DND-41 (cell line): ENCODE measurements around the gene COL13A1.

Source experiments
- ATAC-seq: fragments of 200-7000 bp; cut with Tn5 transposase; 3 replicates; pipeline ENCODE4 v1.9.1; 2021; ENCODE audit warnings: low read depth; ENCODE audit not compliant: insufficient read depth
- DNase-seq: peaks from one replicate; pipeline ENCODE4 v3.0.0-alpha.2; 2020
- H2AFZ ChIP-seq: 2 replicates; pipeline ENCODE4 v1.6.0; 2012; ENCODE audit warnings: low read depth, low read length
- H3K27ac ChIP-seq: 2 replicates; pipeline ENCODE4 v1.5.1; 2012; ENCODE audit warnings: low read length, inconsistent platforms
- H3K27me3 ChIP-seq: fragments of 200-600 bp; sonication (generic); 2 replicates; pipeline ENCODE4 v1.6.0; 2012; ENCODE audit warnings: low read length, mild to moderate bottlenecking, inconsistent platforms; ENCODE audit not compliant: insufficient read depth, poor library complexity
- H3K36me3 ChIP-seq: 2 replicates; pipeline ENCODE4 v1.5.1; 2012; ENCODE audit warnings: low read length, inconsistent platforms; ENCODE audit not compliant: insufficient read depth
- H3K4me1 ChIP-seq: 2 replicates; pipeline ENCODE4 v1.5.1; 2012; ENCODE audit warnings: mild to moderate bottlenecking, low read length; ENCODE audit not compliant: insufficient read depth
- H3K4me2 ChIP-seq: 2 replicates; pipeline ENCODE4 v1.6.0; 2012; ENCODE audit warnings: mild to moderate bottlenecking, moderate library complexity, low read length, inconsistent platforms; ENCODE audit not compliant: insufficient read depth
- H3K4me3 ChIP-seq, 2 experiments: fragments of 200-600 bp in 1 of 2; shearing (Covaris generic) in 1 of 2; 2 replicates each; pipeline ENCODE4 v1.5.1; 2012 to 2016; ENCODE audit warnings: inconsistent platforms in 2 of 2, low read length in 2 of 2, mild to moderate bottlenecking in 2 of 2, low read depth in 1 of 2, moderate library complexity in 1 of 2
- H3K79me2 ChIP-seq: 2 replicates; pipeline ENCODE4 v1.6.0; 2012; ENCODE audit warnings: low read length, inconsistent platforms; ENCODE audit not compliant: insufficient read depth
- H3K9ac ChIP-seq: 2 replicates; pipeline ENCODE4 v1.6.0; 2012; ENCODE audit warnings: low read depth, mild to moderate bottlenecking, inconsistent platforms, low read length, moderate library complexity
- H3K9me3 ChIP-seq: 2 replicates; pipeline ENCODE4 v1.5.1; 2012; ENCODE audit warnings: low read length, moderate library complexity, mild to moderate bottlenecking, inconsistent platforms; ENCODE audit not compliant: insufficient read depth, severe bottlenecking
- H4K20me1 ChIP-seq: 2 replicates; pipeline ENCODE4 v1.6.0; 2012; ENCODE audit warnings: low read length; ENCODE audit not compliant: insufficient read depth
- EZH2 ChIP-seq: IDR thresholded peaks from 3 replicates; pipeline ENCODE4 v1.6.1; 2012; ENCODE audit warnings: borderline replicate concordance, low read depth, mild to moderate bottlenecking, moderate library complexity, low read length, inconsistent platforms; ENCODE audit not compliant: severe bottlenecking
- TF ChIP-seq, protein P1 (sequence below): IDR thresholded peaks from 2 replicates; pipeline ENCODE4 v1.5.1; 2012; ENCODE audit warnings: borderline replicate concordance, low read length, moderate library complexity, mild to moderate bottlenecking; ENCODE audit not compliant: poor library complexity, severe bottlenecking; ENCODE audit errors: extremely low read depth

Gene COL13A1

DNA sequence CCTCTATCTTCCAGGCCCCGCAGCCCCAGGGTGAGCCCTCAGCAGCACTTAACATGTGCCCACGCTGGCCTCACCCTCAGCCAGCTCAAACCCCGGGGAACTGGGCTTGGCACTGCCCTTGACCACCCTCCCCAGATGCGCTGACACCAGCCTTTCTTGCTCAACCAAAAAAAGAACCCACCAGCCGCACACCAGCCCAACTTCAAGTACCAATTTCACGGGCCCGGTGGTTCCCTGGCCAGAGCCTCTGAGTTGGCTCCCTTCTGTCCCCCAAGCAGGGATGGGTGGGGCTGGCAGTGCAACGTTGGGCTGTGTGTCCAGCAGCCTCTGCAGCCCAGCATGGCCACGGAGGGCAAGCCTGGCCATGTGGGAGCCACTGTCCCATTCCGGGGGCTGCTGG lies 96.3 kb downstream of the COL13A1 start:
- TF ChIP-seq EZH2 = no peak
- TF ChIP-seq, protein P1, sequence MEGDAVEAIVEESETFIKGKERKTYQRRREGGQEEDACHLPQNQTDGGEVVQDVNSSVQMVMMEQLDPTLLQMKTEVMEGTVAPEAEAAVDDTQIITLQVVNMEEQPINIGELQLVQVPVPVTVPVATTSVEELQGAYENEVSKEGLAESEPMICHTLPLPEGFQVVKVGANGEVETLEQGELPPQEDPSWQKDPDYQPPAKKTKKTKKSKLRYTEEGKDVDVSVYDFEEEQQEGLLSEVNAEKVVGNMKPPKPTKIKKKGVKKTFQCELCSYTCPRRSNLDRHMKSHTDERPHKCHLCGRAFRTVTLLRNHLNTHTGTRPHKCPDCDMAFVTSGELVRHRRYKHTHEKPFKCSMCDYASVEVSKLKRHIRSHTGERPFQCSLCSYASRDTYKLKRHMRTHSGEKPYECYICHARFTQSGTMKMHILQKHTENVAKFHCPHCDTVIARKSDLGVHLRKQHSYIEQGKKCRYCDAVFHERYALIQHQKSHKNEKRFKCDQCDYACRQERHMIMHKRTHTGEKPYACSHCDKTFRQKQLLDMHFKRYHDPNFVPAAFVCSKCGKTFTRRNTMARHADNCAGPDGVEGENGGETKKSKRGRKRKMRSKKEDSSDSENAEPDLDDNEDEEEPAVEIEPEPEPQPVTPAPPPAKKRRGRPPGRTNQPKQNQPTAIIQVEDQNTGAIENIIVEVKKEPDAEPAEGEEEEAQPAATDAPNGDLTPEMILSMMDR = no peak
- no peak for DNase-seq
- Histone ChIP-seq H3K9ac (no peak overlapping the region), H3K4me3 (no peak overlapping the region), H2AFZ (no peak overlapping the region), H3K36me3 (no peaks in the 10 kb centered on the region), H3K4me2 (no peak overlapping the region), H3K27me3 (peaks cover 6% of the 10 kb centered on the region), H3K79me2 (no peaks in the 10 kb centered on the region), H3K27ac (no peak overlapping the region), H3K9me3 (no peaks in the 10 kb centered on the region), H3K4me1 (no peaks in the 10 kb centered on the region), H4K20me1 (no peaks in the 10 kb centered on the region)
- no peak for ATAC-seq

DNA sequence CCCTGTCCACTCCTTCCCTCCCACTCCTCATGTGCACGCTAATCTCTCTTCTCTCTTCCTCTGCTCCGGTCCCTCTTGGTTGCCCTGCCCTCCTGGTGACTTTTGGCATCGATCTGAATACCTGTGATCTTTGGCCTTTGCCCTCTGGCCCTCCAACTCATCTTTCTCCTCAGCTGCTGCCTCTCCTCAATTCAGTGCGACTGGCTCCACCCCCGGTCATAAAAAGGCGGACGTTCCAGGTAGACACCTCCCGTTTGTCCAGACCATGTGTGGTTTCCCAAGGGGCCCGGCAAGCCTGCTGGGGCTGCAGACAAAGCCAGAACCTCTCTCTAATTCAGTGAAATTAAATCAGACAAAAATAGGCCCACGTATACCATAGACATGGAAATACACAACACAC lies 96.8 kb downstream of the COL13A1 start:
- Histone ChIP-seq H3K27ac (no peak overlapping the region), H4K20me1 (no peaks in the 10 kb centered on the region), H3K9ac (no peak overlapping the region), H3K79me2 (no peaks in the 10 kb centered on the region), H3K27me3 (peaks cover 6% of the 10 kb centered on the region), H2AFZ (no peak overlapping the region), H3K9me3 (no peaks in the 10 kb centered on the region), H3K4me3 (no peak overlapping the region), H3K4me2 (no peak overlapping the region), H3K4me1 (no peaks in the 10 kb centered on the region), H3K36me3 (no peaks in the 10 kb centered on the region)
- DNase-seq (no peak), ATAC-seq (no peak)
- TF ChIP-seq, protein P1 = no peak
- no peak for TF ChIP-seq EZH2

DNA sequence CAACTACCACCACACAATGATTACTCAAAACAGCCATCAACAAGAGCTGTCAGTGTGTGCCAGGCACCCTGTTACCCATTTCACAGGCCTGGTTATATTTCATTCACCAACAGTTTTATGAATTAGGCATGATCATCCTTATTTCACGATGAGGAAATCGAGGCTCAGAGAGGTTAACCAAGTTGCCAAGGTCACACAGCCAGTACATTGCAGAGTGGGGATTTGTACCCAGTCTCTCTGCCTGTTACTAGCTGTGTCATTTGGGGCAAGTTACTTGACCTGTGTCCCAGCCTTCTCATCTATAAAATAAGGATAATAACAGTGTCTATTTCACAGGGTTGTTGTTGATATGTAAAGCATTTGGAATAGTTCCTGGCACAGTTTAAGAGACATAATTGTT lies 97.2 kb downstream of the COL13A1 start:
- Histone ChIP-seq H4K20me1 (no peaks in the 10 kb centered on the region), H3K27me3 (peaks cover 5% of the 10 kb centered on the region), H3K4me3 (no peak overlapping the region), H3K79me2 (no peaks in the 10 kb centered on the region), H3K9ac (no peak overlapping the region), H3K36me3 (no peaks in the 10 kb centered on the region), H3K27ac (no peak overlapping the region), H3K4me2 (no peak overlapping the region), H3K9me3 (no peaks in the 10 kb centered on the region), H2AFZ (no peak overlapping the region), H3K4me1 (no peaks in the 10 kb centered on the region)
- DNase-seq (no peak), ATAC-seq (no peak)
- TF ChIP-seq EZH2 = no peak
- TF ChIP-seq, protein P1 = no peak
